GM19372 (cell line): ENCODE data around the gene AGTRAP.

Source experiments
- ATAC-seq: cut with Tn5 transposase; IDR thresholded peaks from one replicate; pipeline ENCODE4 v1.9.1; 2021; ENCODE audit warnings: mild to moderate bottlenecking, low read depth, moderate library complexity; ENCODE audit not compliant: unreplicated experiment

AGTRAP gene

GRCh38 chr1:11731691-11732283 is 4.1 kb upstream of the AGTRAP start:
- no peak for ATAC-seq

- no peak for ATAC-seq
Measured at GRCh38 chr1:11733306-11733705, 2.6 kb upstream of the AGTRAP start.

GRCh38 chr1:11735531-11735853 is 444 bp upstream of the AGTRAP start:
- ATAC-seq = no peak

GRCh38 chr1:11736746-11737639 is 1.1 kb downstream of the AGTRAP start:
- no peak for ATAC-seq

GRCh38 chr1:11738096-11738495 is 2.2 kb downstream of the AGTRAP start:
- ATAC-seq = no peak

GRCh38 chr1:11738783-11739182 is 2.8 kb downstream of the AGTRAP start:
- no peak for ATAC-seq

- ATAC-seq = no peak
Measured at GRCh38 chr1:11740258-11741192, 4.6 kb downstream of the AGTRAP start.

GRCh38 chr1:11741482-11741881 is 5.5 kb downstream of the AGTRAP start:
- ATAC-seq = no peak

- no peak for ATAC-seq
Measured at GRCh38 chr1:11741919-11742558, 6.1 kb downstream of the AGTRAP start.

- ATAC-seq = no peak
Measured at GRCh38 chr1:11744287-11744686, 8.4 kb downstream of the AGTRAP start.

GRCh38 chr1:11746092-11746491 is 10.2 kb downstream of the AGTRAP start:
- no peak for ATAC-seq

- ATAC-seq = no peak
Measured at GRCh38 chr1:11746795-11747487, 11.0 kb downstream of the AGTRAP start.

- no peak for ATAC-seq
Measured at GRCh38 chr1:11748294-11749202, 12.6 kb downstream of the AGTRAP start.

- ATAC-seq = no peak
Measured at GRCh38 chr1:11749203-11749689, 13.3 kb downstream of the AGTRAP start.

- no peak for ATAC-seq
Measured at GRCh38 chr1:11749996-11750395, 14.1 kb downstream of the AGTRAP start.

- ATAC-seq = no peak
Measured at GRCh38 chr1:11751087-11751486, 15.2 kb downstream of the AGTRAP start.

GRCh38 chr1:11752359-11753088 is 16.6 kb downstream of the AGTRAP start:
- ATAC-seq = no peak

- no peak for ATAC-seq
Measured at GRCh38 chr1:11753555-11754208, 17.7 kb downstream of the AGTRAP start.
